SU-DHL-6 (cell line): ENCODE data around the gene CDC25C.

Experiments
- CTCF ChIP-seq: fragments of 200-600 bp; sonication (generic); IDR thresholded peaks from one replicate; pipeline ENCODE4 v1.5.1; 2017; ENCODE audit warnings: antibody characterized with exemption, mild to moderate bottlenecking, low read length, moderate library complexity; ENCODE audit not compliant: insufficient read depth, poor library complexity, severe bottlenecking
- EZH2phosphoT487 ChIP-seq: fragments of 200-600 bp; sonication (generic), shearing (Covaris generic); conservative IDR thresholded peaks from 2 replicates; pipeline ENCODE4 v1.6.1; 2018; ENCODE audit warnings: mild to moderate bottlenecking, antibody characterized with exemption, low read length, moderate library complexity, mixed read lengths

- TF ChIP-seq CTCF = no peak
- no peak for TF ChIP-seq EZH2phosphoT487
Measured at GRCh38 chr5:138337685-138338410, 6.2 kb upstream of the CDC25C start, which contains the start of gene FAM53C.
